WTC11 (cell line): ENCODE results near the gene KIF3B. TPM values are rescaled to one million over a fixed set of nuclear protein-coding genes. Genes with fewer than 3 reads are reported as not detected.
A peak's percentile ranks its signal among the peaks of the same experiment; 100 is the strongest.

Experiments
- ATAC-seq: fragments of 200-7000 bp; cut with Tn5 transposase; 2 replicates; pipeline ENCODE4 v1.10.0; 2021; ENCODE audit warnings: mild to moderate bottlenecking, moderate library complexity
- CTCF ChIA-PET: fragments of 300-600 bp; sonication (Branson Sonifier 250); formaldehyde crosslinking; loops from one replicate; lab custom pipeline; 2021; ENCODE audit warnings: antibody characterized with exemption; lab: Charles Lee
- POLR2A ChIA-PET: fragments of 350-600 bp; sonication (Branson Sonifier 250); formaldehyde crosslinking; loops from one replicate; lab custom pipeline; 2021; ENCODE audit warnings: antibody characterized with exemption; lab: Charles Lee
- DNase-seq: peaks from one replicate; pipeline ENCODE4 v3.0.0; 2021; ENCODE audit warnings: low spot score
- H3K27ac Mint-ChIP-seq: 2 replicates; pipeline ENCODE4 v1.8.0; 2021; ENCODE audit warnings: mixed read lengths
- H3K27me3 Mint-ChIP-seq: 2 replicates; pipeline ENCODE4 v1.8.0; 2021; ENCODE audit warnings: low read depth, mild to moderate bottlenecking, moderate library complexity, mixed read lengths
- H3K36me3 Mint-ChIP-seq: 2 replicates; pipeline ENCODE4 v1.8.0; 2021; ENCODE audit warnings: mixed read lengths
- H3K4me1 Mint-ChIP-seq: 2 replicates; pipeline ENCODE4 v1.8.0; 2022; ENCODE audit warnings: mixed read lengths
- H3K4me3 Mint-ChIP-seq: 2 replicates; pipeline ENCODE4 v1.8.0; 2021; ENCODE audit warnings: mild to moderate bottlenecking, moderate library complexity, mixed read lengths
- H3K9me3 Mint-ChIP-seq: 2 replicates; pipeline ENCODE4 v1.8.0; 2021; ENCODE audit warnings: mixed read lengths
- CBFB ChIP-seq: sonication (generic); formaldehyde crosslinking; IDR thresholded peaks from 2 replicates; pipeline ENCODE4 v1.8.1; 2022; ENCODE audit warnings: mild to moderate bottlenecking, low read depth, missing genetic modification reagents
- CREB1 ChIP-seq: sonication (generic); formaldehyde crosslinking; IDR thresholded peaks from 2 replicates; pipeline ENCODE4 v1.8.0; 2023; ENCODE audit warnings: mild to moderate bottlenecking, missing genetic modification reagents
- ERG ChIP-seq: fragments of 250-450 bp; sonication (Bioruptor Pico); IDR thresholded peaks from 2 replicates; pipeline ENCODE4 v1.8.0; 2021; ENCODE audit warnings: mild to moderate bottlenecking
- ESRRA ChIP-seq: sonication (generic); formaldehyde crosslinking; IDR thresholded peaks from 2 replicates; pipeline ENCODE4 v1.8.1; 2022; ENCODE audit warnings: mild to moderate bottlenecking, missing genetic modification reagents, borderline replicate concordance
- GABPB1 ChIP-seq: sonication (generic); formaldehyde crosslinking; IDR thresholded peaks from 2 replicates; pipeline ENCODE4 v1.8.1; 2023; ENCODE audit warnings: mild to moderate bottlenecking, missing genetic modification reagents
- JAZF1 ChIP-seq: fragments of 250-450 bp; sonication (Bioruptor Pico); IDR thresholded peaks from 2 replicates; pipeline ENCODE4 v1.9.0; 2021; ENCODE audit warnings: moderate library complexity, mild to moderate bottlenecking, inconsistent platforms
- JUN ChIP-seq: sonication (generic); formaldehyde crosslinking; IDR thresholded peaks from 2 replicates; pipeline ENCODE4 v1.8.0; 2023; ENCODE audit warnings: mild to moderate bottlenecking, missing genetic modification reagents
- NFE2L1 ChIP-seq: sonication (generic); formaldehyde crosslinking; IDR thresholded peaks from 2 replicates; pipeline ENCODE4 v1.8.1; 2023; ENCODE audit warnings: missing genetic modification reagents
- RELA ChIP-seq: sonication (generic); formaldehyde crosslinking; IDR thresholded peaks from 2 replicates; pipeline ENCODE4 v1.8.1; 2022; ENCODE audit warnings: missing genetic modification reagents, mild to moderate bottlenecking, borderline replicate concordance
- RORB ChIP-seq: fragments of 250-450 bp; sonication (Bioruptor Pico); IDR thresholded peaks from 2 replicates; pipeline ENCODE4 v1.9.0; 2021; ENCODE audit warnings: mild to moderate bottlenecking
- TP53 ChIP-seq: sonication (generic); formaldehyde crosslinking; IDR thresholded peaks from 2 replicates; pipeline ENCODE4 v1.8.1; 2023; ENCODE audit warnings: mild to moderate bottlenecking, missing genetic modification reagents
- ZNF396 ChIP-seq: fragments of 250-450 bp; sonication (Bioruptor Pico); IDR thresholded peaks from 2 replicates; pipeline ENCODE4 v1.8.0; 2021; ENCODE audit warnings: mild to moderate bottlenecking, moderate library complexity, borderline replicate concordance
- total RNA-seq: library from RNA; stranded (reverse); gene quantifications from 3 replicates; pipeline ENCODE4 v1.2.3, GENCODE V29; 2021
- TF ChIP-seq, protein P1 (sequence below): sonication (generic); formaldehyde crosslinking; IDR thresholded peaks from 2 replicates; pipeline ENCODE4 v1.8.1; 2022; ENCODE audit warnings: mild to moderate bottlenecking, missing genetic modification reagents, moderate library complexity, borderline replicate concordance
- TF ChIP-seq, protein P2 (sequence below): sonication (generic); formaldehyde crosslinking; conservative IDR thresholded peaks from 2 replicates; pipeline ENCODE4 v1.8.1; 2022; ENCODE audit warnings: mild to moderate bottlenecking, missing genetic modification reagents
- TF ChIP-seq, protein P3 (sequence below): sonication (generic); formaldehyde crosslinking; IDR thresholded peaks from 2 replicates; pipeline ENCODE4 v1.8.1; 2022; ENCODE audit warnings: missing genetic modification reagents, borderline replicate concordance
- TF ChIP-seq, protein P4 (sequence below): fragments of 200-600 bp; IDR thresholded peaks from 2 replicates; pipeline ENCODE4 v1.8.0; 2022; ENCODE audit warnings: antibody characterized with exemption
- TF ChIP-seq, protein P5 (sequence below): sonication (generic); formaldehyde crosslinking; IDR thresholded peaks from 2 replicates; pipeline ENCODE4 v1.8.1; 2022; ENCODE audit warnings: low read depth, missing genetic modification reagents, borderline replicate concordance

The KIF3B gene
- total RNA-seq, 1 experiment from 2014 or later: 21.5 TPM

DNA sequence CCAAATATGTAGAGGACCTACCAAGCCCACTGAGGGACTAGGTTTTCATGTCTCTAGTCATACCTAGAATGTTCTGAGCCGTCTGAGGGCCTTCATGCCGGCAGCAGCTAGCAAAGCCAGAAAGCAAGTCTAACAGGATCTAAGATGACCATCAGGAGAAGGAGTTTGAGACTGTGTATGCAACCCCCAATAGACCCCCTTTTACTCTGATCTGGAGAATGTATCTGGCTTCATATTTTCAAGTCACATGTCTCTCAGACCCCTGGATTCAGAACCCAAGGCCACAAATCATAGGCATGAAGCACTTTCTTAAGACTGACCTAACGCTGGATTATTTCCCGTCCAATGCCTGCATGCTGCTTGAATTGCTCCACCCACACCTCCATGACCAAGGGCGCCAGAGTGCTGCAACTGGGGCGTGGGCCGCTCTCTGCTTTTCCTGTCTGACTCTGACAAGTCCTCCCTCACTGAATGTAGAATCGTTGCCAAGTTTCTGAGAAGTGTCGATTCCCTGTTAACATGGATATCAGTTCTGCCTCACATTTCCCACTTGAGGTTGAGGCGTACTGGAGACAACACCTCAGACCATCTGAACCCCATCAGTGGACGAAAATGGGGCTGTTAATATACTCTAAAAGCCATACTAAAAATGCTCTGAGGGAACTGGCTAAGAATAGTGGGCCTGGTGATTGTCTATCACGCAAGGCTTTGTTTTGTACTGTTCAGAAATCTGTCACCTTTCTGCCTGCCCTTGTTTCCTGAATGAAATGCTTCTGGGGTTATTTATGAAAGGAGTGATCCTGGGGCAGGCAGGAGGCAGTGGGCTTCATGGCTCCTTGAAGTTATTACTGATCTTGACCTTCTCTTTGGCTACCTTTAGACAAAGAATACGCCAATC is 56.8 kb downstream of the KIF3B start:
- H3K9me3 Mint-ChIP-seq: no peaks in the 10 kb centered on the region
- DNase-seq (no peak), ATAC-seq (no peak)
- H3K27me3 Mint-ChIP-seq: no peaks in the 10 kb centered on the region
- ChIA-PET CTCF (no interaction called here), POLR2A (no interaction called here)
- TF ChIP-seq, protein P1, sequence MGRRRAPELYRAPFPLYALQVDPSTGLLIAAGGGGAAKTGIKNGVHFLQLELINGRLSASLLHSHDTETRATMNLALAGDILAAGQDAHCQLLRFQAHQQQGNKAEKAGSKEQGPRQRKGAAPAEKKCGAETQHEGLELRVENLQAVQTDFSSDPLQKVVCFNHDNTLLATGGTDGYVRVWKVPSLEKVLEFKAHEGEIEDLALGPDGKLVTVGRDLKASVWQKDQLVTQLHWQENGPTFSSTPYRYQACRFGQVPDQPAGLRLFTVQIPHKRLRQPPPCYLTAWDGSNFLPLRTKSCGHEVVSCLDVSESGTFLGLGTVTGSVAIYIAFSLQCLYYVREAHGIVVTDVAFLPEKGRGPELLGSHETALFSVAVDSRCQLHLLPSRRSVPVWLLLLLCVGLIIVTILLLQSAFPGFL: no peak
- TF ChIP-seq RORB (CRISPR knock-in tag) (no peak), CBFB (no peak), ZNF396 (CRISPR knock-in tag) (no peak), RELA (CRISPR knock-in tag) (no peak), ERG (CRISPR knock-in tag) (no peak), TP53 (CRISPR knock-in tag) (no peak), JAZF1 (CRISPR knock-in tag) (no peak)
- TF ChIP-seq, protein P2, sequence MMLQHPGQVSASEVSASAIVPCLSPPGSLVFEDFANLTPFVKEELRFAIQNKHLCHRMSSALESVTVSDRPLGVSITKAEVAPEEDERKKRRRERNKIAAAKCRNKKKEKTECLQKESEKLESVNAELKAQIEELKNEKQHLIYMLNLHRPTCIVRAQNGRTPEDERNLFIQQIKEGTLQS (CRISPR knock-in tag): no peak
- TF ChIP-seq, protein P3, sequence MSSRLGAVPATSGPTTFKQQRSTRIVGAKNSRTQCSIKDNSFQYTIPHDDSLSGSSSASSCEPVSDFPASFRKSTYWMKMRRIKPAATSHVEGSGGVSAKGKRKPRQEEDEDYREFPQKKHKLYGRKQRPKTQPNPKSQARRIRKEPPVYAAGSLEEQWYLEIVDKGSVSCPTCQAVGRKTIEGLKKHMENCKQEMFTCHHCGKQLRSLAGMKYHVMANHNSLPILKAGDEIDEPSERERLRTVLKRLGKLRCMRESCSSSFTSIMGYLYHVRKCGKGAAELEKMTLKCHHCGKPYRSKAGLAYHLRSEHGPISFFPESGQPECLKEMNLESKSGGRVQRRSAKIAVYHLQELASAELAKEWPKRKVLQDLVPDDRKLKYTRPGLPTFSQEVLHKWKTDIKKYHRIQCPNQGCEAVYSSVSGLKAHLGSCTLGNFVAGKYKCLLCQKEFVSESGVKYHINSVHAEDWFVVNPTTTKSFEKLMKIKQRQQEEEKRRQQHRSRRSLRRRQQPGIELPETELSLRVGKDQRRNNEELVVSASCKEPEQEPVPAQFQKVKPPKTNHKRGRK (CRISPR knock-in tag): no peak
- H3K27ac Mint-ChIP-seq: no peak overlapping the region
- peaks cover 4% of the 10 kb centered on the region for H3K4me1 Mint-ChIP-seq
- H3K36me3 Mint-ChIP-seq: peaks cover 5% of the 10 kb centered on the region; the same call in 1 of the 2 replicates
- no peak overlapping the region for H3K4me3 Mint-ChIP-seq

GRCh38 chr20:32336918-32337347 is 59.5 kb downstream of the KIF3B start:
- no peaks in the 10 kb centered on the region for H3K27me3 Mint-ChIP-seq
- H3K4me1 Mint-ChIP-seq: peaks cover 4% of the 10 kb centered on the region
- TF ChIP-seq, protein P4, sequence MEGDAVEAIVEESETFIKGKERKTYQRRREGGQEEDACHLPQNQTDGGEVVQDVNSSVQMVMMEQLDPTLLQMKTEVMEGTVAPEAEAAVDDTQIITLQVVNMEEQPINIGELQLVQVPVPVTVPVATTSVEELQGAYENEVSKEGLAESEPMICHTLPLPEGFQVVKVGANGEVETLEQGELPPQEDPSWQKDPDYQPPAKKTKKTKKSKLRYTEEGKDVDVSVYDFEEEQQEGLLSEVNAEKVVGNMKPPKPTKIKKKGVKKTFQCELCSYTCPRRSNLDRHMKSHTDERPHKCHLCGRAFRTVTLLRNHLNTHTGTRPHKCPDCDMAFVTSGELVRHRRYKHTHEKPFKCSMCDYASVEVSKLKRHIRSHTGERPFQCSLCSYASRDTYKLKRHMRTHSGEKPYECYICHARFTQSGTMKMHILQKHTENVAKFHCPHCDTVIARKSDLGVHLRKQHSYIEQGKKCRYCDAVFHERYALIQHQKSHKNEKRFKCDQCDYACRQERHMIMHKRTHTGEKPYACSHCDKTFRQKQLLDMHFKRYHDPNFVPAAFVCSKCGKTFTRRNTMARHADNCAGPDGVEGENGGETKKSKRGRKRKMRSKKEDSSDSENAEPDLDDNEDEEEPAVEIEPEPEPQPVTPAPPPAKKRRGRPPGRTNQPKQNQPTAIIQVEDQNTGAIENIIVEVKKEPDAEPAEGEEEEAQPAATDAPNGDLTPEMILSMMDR: no peak
- TF ChIP-seq GABPB1 (CRISPR knock-in tag): 0 out of 2 replicates have a peak, but pooled peaks have one; percentile 27
- peaks cover 3% of the 10 kb centered on the region; the same call in 1 of the 2 replicates for H3K36me3 Mint-ChIP-seq
- ATAC-seq: peak; percentile 60
- H3K4me3 Mint-ChIP-seq: no peak overlapping the region
- H3K9me3 Mint-ChIP-seq: no peaks in the 10 kb centered on the region
- POLR2A ChIA-PET: no interaction called here
- H3K27ac Mint-ChIP-seq: no peak overlapping the region
- DNase-seq: no peak
- CTCF ChIA-PET: interaction anchor here (0.6 to 2.0 kb wide), 3 partner anchors 8 to 470 kb away, joined by 3 to 7 read pairs (median 3); no protein-coding TSS in a partner anchor

- DNase-seq (no peak), ATAC-seq (no peak)
- H3K4me1 Mint-ChIP-seq: peaks cover 4% of the 10 kb centered on the region
- no peaks in the 10 kb centered on the region for H3K36me3 Mint-ChIP-seq
- ChIA-PET POLR2A (no interaction called here), CTCF (interaction anchor here (0.9 kb wide), 1 partner anchor 148 kb away, joined by 3 read pairs; no protein-coding TSS in a partner anchor)
- H3K9me3 Mint-ChIP-seq: no peaks in the 10 kb centered on the region
- no peak overlapping the region for H3K27ac Mint-ChIP-seq
- no peaks in the 10 kb centered on the region for H3K27me3 Mint-ChIP-seq
- H3K4me3 Mint-ChIP-seq: no peak overlapping the region
- TF ChIP-seq NFE2L1 (CRISPR knock-in tag): no peak
- TF ChIP-seq, protein P5, sequence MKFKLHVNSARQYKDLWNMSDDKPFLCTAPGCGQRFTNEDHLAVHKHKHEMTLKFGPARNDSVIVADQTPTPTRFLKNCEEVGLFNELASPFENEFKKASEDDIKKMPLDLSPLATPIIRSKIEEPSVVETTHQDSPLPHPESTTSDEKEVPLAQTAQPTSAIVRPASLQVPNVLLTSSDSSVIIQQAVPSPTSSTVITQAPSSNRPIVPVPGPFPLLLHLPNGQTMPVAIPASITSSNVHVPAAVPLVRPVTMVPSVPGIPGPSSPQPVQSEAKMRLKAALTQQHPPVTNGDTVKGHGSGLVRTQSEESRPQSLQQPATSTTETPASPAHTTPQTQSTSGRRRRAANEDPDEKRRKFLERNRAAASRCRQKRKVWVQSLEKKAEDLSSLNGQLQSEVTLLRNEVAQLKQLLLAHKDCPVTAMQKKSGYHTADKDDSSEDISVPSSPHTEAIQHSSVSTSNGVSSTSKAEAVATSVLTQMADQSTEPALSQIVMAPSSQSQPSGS (CRISPR knock-in tag): no peak
- TF ChIP-seq ERG (CRISPR knock-in tag): no peak
- no peak for TF ChIP-seq JUN
- TF ChIP-seq TP53 (CRISPR knock-in tag): no peak
- TF ChIP-seq CREB1 (CRISPR knock-in tag): no peak
- no peak for TF ChIP-seq ESRRA
Observed at GRCh38 chr20:32337937-32338661, 60.6 kb downstream of the KIF3B start.
